ENCODE results near the gene TJP1. TPM values are rescaled to one million over a fixed set of nuclear protein-coding genes. Genes with fewer than 3 reads are reported as not detected.

TJP1 gene
- total RNA-seq = 90.5 to 108 TPM (median 91.7 TPM) in 3 replicates
- long read RNA-seq, partial matches to known transcripts = 7 of 14 reads
- long read RNA-seq, other reads (novel, unspliced or antisense) = 6 of 14 reads

DNA sequence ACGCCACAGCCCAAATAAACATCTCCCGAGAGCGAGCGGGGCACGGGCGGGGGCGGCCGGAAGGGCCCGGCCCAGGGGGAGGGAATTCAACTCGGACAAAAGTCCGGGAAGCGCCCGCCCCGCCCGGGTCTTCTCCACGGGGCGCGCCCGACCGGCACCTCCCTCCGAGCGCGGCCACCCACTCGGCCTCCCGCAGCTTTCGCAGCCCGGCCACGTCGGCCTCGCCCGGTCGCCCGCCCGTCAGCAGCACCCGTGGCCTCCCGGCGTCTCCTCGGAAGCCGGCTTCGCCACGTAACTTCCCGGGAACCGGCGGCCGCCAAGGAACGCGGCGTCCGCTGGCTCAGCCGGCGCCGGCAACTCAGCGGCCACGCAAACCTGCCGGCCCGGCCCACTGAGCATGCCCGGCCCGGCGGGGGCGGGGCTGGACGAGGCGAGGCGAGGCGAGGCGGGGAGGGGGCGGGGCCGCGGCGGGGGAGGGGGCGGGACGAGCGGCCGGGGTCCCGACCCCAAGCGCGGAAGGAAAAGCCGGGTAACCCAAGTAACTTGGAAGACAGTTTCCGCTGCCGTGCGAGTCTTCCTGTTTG, at the start of gene TJP1:
TSS of gene TJP1 (minus strand) at position 369 of the 584 bp plus-strand sequence. CDS start 440 bp downstream, outside the sequence.
- H3K4me1 Mint-ChIP-seq (ENCODE audit: low read depth) = peaks cover 42% of the 10 kb centered on the region
- H3K9me3 Mint-ChIP-seq (ENCODE audit: low read depth) = no peaks in the 10 kb centered on the region
- peak within 1 kb of the TSS; percentile 80 for H3K4me3 Mint-ChIP-seq (ENCODE audit: unreplicated experiment)
- H3K27ac Mint-ChIP-seq (ENCODE audit: unreplicated experiment) = peak within 1 kb of the TSS; percentile 98
- H3K27me3 Mint-ChIP-seq (ENCODE audit: low read depth) = no peaks in the 10 kb centered on the region
- DNase-seq (ENCODE audit: low spot score) = no peak
- H3K36me3 Mint-ChIP-seq (ENCODE audit: low read depth) = no peaks in the 10 kb centered on the region
- TF ChIP-seq, protein P1, sequence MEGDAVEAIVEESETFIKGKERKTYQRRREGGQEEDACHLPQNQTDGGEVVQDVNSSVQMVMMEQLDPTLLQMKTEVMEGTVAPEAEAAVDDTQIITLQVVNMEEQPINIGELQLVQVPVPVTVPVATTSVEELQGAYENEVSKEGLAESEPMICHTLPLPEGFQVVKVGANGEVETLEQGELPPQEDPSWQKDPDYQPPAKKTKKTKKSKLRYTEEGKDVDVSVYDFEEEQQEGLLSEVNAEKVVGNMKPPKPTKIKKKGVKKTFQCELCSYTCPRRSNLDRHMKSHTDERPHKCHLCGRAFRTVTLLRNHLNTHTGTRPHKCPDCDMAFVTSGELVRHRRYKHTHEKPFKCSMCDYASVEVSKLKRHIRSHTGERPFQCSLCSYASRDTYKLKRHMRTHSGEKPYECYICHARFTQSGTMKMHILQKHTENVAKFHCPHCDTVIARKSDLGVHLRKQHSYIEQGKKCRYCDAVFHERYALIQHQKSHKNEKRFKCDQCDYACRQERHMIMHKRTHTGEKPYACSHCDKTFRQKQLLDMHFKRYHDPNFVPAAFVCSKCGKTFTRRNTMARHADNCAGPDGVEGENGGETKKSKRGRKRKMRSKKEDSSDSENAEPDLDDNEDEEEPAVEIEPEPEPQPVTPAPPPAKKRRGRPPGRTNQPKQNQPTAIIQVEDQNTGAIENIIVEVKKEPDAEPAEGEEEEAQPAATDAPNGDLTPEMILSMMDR (IDR thresholded peaks at IDR 0.05) = no peak

DNA sequence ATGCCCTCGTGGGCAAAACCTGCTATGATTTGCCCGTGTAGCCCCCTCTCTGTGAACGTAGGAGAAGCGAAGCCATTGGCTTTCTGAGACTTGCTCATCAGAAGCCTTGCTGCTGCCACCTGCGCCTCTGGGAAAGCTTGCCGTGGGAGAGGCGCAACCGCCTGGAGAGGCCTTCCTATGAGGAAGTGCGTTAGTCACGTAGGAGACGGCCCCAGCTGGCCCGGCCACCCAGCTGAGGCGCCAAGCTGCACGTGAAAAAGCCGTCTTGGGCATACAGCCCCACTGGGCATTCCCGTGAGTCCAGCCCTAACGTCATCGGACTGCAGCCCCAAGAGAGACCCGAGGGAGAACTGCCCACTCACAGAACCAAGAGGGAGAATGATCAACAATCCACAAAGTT, 49.1 kb upstream of the TJP1 start:
- no peak overlapping the region for H3K27ac Mint-ChIP-seq (ENCODE audit: unreplicated experiment)

DNA sequence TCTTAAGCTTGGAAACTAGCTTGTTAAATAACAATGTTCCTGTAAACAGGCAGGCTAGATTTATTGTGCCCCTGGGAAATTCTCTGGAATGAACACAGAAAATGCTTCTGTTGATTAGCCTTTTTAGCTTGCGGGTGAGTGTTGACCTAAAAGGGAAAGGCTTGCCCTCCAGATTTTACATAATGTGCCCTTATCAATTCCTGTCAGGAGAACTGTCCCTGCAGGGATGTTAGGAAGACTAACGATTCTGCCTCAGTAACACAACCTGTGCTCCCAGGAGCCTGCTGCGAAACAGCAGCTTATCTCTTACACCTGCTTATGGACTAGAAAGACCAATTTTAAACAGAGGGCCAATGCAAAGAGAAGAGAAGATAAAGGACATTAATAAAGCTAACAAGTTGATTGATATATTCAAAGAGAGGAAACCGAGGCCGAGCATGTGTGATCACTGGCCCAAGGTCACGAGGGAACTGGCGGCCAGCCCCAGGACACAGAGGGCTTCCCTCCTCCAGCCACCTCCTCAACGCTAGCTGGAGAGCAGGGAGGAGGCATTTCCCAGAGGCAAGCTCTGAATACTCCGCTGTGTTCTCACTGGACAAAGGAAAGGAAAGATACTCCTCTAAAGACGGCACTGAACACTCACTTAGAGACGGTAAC, 48.4 kb upstream of the TJP1 start:
- H3K9me3 Mint-ChIP-seq (ENCODE audit: low read depth) = no peaks in the 10 kb centered on the region
- H3K4me1 Mint-ChIP-seq (ENCODE audit: low read depth) = peaks cover 17% of the 10 kb centered on the region
- peaks cover under 1% of the 10 kb centered on the region for H3K27me3 Mint-ChIP-seq (ENCODE audit: low read depth)
- H3K36me3 Mint-ChIP-seq (ENCODE audit: low read depth) = no peaks in the 10 kb centered on the region
- no peak overlapping the region for H3K4me3 Mint-ChIP-seq (ENCODE audit: unreplicated experiment)
- TF ChIP-seq, protein P1 (IDR thresholded peaks at IDR 0.05) = no peak
- H3K27ac Mint-ChIP-seq (ENCODE audit: unreplicated experiment) = peak overlapping the region; percentile 10
- no peak for DNase-seq (ENCODE audit: low spot score)

More for the DNA sequence above, 49.1 kb upstream of the TJP1 start:
- H3K4me3 Mint-ChIP-seq (ENCODE audit: unreplicated experiment) = no peak overlapping the region
- TF ChIP-seq, protein P1 (IDR thresholded peaks at IDR 0.05) = no peak
- H3K27me3 Mint-ChIP-seq (ENCODE audit: low read depth) = no peaks in the 10 kb centered on the region
- DNase-seq (ENCODE audit: low spot score) = no peak
- H3K4me1 Mint-ChIP-seq (ENCODE audit: low read depth) = peaks cover 17% of the 10 kb centered on the region
- no peaks in the 10 kb centered on the region for H3K36me3 Mint-ChIP-seq (ENCODE audit: low read depth)
- H3K9me3 Mint-ChIP-seq (ENCODE audit: low read depth) = no peaks in the 10 kb centered on the region

DNA sequence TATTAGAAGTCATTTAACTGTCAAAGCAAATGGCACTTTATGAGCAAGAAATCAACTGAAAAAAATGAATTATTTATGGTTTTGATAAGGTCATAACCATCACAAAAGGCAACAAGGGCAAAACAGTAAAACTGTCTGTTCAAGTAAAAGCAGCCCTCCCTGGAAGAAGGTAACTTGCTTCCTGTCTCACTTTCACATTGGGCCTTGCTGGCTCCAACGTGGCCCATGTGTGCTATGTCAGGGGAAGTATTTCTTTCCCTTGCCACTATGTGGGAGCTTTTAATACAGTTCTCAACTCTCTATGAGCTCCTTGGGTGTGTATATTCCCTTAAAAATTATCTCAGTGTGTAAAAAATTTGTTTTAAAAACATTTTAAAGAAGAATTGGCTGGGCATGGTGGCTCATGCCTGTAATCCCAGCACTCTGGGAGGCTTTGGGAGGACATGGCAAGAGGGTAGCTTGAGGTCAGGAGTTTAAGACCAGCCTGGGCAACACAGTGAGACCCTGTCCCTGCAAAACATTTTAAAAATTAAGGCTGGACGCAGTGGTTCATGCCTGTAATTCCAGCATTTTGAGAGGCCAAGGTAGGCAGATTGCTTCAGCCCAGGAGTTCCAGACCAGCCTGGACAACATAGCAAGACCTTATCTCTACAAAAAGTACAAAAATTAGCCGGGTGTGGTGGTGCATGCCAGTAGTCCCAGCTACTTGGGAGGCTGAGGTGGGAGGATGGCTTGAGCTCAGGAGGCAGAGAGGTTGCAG, 45.2 kb upstream of the TJP1 start:
- Mint-ChIP-seq H3K4me1 (ENCODE audit: low read depth) (peaks cover 4% of the 10 kb centered on the region), H3K27ac (ENCODE audit: unreplicated experiment) (no peak overlapping the region)
- TF ChIP-seq, protein P1 (IDR thresholded peaks at IDR 0.05) = no peak

DNA sequence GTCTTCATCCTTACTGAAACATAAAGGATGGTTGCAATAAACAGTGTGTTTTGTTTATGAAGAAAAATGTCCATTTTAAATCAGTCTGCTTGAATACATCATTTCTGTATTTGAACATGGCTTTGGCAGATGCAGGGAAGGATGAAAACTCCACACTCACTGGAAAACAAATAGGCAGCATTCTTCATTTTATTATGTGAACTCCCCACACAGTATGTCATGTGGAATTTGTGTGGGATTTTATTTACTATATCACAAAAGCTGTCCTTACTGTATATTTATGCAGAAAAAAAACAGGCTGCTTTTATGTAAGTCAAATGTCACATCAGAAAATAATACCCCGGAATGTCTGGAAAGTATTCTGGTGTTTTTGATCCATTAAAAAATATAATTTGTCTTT, 44.1 kb upstream of the TJP1 start:
- Mint-ChIP-seq H3K27ac (ENCODE audit: unreplicated experiment) (no peak overlapping the region), H3K4me1 (ENCODE audit: low read depth) (peaks cover 1% of the 10 kb centered on the region), H3K9me3 (ENCODE audit: low read depth) (no peaks in the 10 kb centered on the region), H3K4me3 (ENCODE audit: unreplicated experiment) (no peak overlapping the region), H3K27me3 (ENCODE audit: low read depth) (peaks cover 1% of the 10 kb centered on the region), H3K36me3 (ENCODE audit: low read depth) (no peaks in the 10 kb centered on the region)
- TF ChIP-seq, protein P1 (IDR thresholded peaks at IDR 0.05) = no peak
- no peak for DNase-seq (ENCODE audit: low spot score)

More for the DNA sequence above, 45.2 kb upstream of the TJP1 start:
- Mint-ChIP-seq H3K4me3 (ENCODE audit: unreplicated experiment) (no peak overlapping the region), H3K27me3 (ENCODE audit: low read depth) (peaks cover 1% of the 10 kb centered on the region), H3K36me3 (ENCODE audit: low read depth) (no peaks in the 10 kb centered on the region), H3K9me3 (ENCODE audit: low read depth) (no peaks in the 10 kb centered on the region)
- DNase-seq (ENCODE audit: low spot score) = no peak
